HG03095 (cell line): Measurements from ENCODE around the gene MAT2B.
A peak's percentile ranks its signal among the peaks of the same experiment; 100 is the strongest.

ENCODE experiments used
- ATAC-seq: cut with Tn5 transposase; IDR thresholded peaks from one replicate; pipeline ENCODE4 v1.9.1; 2021; ENCODE audit warnings: moderate library complexity; ENCODE audit not compliant: unreplicated experiment

MAT2B gene

DNA sequence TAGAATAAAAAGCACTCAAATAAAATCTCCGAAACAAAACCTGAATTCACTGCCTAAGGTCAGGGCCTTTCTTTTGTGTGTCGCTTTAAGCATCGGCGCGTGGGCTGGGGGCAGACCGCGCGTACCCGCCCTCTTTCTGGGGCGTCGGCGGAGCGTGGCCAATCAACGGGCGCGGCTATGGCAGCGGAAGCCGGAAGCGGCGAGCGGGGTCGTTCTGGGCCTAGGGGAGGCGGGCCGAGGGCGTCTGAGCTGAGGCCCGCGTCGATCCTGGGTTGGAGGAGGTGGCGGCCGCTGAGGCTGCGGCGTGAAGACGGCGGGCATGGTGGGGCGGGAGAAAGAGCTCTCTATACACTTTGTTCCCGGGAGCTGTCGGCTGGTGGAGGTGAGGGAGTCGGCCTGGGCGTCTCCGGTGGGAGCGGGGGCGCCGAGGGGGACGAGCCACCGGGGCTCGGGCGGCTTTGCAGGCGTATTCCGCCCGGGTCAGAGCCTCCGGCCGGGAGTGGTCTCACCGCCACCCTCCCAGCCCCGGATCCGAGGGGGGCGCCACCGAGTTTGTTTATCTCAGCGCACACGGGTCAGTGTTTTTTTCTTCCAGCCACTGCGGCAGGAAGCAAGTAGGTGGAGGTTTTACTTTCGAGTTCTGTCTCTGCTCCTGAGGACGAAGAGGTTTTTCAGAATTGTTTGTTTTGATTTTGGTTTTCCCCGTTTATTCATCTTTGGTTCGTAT is at the start of gene MAT2B:
MAT2B (plus strand) TSS at position 252 of the 727 bp plus-strand sequence; CDS start at position 320, 68 bp downstream.
- peak; percentile 84 for ATAC-seq

GRCh38 chr5:163456029-163456589 is 49.3 kb upstream of the MAT2B start:
- ATAC-seq: no peak

DNA sequence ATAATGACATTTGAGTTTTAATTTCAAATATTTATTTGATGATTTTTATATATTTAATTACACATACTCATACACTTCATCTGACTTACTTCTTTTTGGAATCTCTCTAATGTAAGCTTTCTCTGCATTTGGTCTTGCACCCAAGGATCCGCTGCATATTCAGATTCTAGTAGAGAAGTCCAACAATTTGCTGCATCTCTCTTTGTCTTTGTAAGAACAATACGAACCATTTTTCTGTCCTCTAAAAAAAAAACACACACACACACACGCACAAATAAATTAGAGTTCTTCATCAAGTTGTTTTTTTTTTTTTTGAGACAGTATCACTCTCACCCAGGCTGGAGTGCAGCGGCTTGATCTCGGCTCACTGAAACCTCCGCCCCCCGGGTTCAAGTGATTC is 48.6 kb upstream of the MAT2B start:
- ATAC-seq: no peak

GRCh38 chr5:163458778-163459385 is 46.5 kb upstream of the MAT2B start:
- ATAC-seq: no peak

- ATAC-seq: peak; percentile 2
Observed at GRCh38 chr5:163459462-163459818, 46.0 kb upstream of the MAT2B start.

- peak; percentile 82 for ATAC-seq
Observed at GRCh38 chr5:163459819-163460561, 45.4 kb upstream of the MAT2B start, which contains the start of gene NUDCD2. Gene NUDCD2 (minus strand): TSS chr5:163460102. CDS start chr5:163460050, 52 bp downstream.

GRCh38 chr5:163460562-163461171 is 44.8 kb upstream of the MAT2B start, which contains the start of gene HMMR:
Gene HMMR (plus strand): TSS chr5:163460632. CDS start chr5:163460693, 61 bp downstream.
- ATAC-seq: no peak

DNA sequence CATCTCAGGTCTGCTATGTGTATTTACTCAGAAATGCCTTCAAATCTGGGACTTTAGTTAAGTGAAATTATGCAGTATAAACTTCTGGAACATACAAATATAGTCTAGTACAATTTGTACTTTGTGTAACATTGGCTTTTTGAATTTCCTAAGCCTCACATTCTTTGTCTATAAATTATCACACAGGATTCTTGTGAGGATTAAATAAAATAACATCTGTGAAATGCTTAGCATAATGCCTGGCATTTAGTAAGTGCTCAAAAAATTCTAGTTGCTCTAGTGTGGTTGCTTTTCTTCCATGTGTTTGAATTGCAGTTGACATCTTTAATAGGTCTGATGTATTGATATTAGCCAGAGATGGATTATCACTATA is 42.4 kb upstream of the MAT2B start:
- no peak for ATAC-seq

DNA sequence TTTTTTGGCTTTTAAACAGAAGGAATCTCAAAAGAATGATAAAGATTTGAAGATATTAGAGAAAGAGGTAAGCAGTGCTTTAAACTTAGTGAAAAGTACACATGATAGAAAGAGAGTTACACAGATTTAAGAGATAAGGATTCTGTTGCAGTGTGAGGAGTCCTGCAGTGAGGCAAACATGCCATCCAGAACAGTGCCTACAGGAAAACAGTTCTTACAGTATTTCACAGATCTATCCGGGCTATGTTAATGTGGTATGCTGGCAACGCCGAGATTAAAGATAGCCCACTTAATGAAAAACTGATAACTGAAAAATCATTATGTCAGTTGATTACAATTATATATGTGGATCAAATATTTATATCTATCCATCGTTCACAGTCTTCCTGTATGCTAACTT is 37.7 kb upstream of the MAT2B start:
- no peak for ATAC-seq

- ATAC-seq: no peak
Observed at GRCh38 chr5:163473635-163474243, 31.7 kb upstream of the MAT2B start.

GRCh38 chr5:163475411-163475810 is 30.0 kb upstream of the MAT2B start:
- ATAC-seq: no peak

DNA sequence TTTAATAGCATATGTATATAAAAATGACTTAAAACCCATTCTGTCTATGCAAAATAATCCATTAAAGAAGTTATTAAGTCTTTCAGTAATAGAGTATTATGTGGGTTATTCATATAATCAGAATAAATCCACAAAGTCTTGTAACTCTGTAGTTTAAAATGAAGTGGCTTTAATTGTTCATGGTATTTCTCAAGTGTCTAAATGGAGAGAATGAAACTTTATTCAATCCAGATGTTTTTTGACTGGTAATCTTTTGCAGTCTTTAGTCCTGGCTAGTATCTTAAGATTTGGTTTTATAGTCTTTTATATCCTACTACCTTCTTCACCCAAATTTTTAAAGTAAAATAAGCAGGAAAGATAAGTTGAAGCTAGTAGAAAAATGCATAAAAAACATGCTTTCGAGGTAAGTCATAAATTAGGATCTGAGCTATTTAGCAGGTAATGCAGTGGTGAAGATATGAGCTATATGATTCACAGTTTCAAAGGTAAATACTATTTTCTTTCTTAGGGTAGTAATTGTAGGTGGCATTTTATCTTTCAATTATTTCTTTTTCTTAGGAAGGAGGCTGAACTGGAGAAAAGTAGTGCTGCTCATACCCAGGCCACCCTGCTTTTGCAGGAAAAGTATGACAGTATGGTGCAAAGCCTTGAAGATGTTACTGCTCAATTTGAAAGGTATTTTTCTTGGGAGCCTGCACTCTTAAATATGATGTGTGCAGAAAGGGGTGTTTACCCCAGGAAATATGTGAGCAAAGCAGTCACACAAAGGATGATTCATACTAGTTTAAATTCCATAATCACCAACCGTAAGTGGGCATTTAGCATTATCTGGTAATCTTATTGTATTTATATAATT is 27.1 kb upstream of the MAT2B start:
- ATAC-seq: no peak

DNA sequence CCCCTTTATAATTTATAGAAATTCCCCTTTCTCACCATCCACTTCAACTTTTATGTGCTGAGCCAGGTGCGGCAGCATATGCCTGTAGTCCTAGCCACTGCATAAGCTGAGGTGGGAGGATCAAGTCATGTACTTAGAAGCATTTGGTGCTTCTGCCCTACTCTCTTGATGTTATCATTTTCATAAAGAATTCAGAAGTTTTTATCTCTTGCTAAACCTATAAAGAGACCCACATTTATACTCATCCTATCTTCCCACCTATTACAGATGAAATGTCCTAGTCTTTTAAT is 26.5 kb upstream of the MAT2B start:
- ATAC-seq: no peak

DNA sequence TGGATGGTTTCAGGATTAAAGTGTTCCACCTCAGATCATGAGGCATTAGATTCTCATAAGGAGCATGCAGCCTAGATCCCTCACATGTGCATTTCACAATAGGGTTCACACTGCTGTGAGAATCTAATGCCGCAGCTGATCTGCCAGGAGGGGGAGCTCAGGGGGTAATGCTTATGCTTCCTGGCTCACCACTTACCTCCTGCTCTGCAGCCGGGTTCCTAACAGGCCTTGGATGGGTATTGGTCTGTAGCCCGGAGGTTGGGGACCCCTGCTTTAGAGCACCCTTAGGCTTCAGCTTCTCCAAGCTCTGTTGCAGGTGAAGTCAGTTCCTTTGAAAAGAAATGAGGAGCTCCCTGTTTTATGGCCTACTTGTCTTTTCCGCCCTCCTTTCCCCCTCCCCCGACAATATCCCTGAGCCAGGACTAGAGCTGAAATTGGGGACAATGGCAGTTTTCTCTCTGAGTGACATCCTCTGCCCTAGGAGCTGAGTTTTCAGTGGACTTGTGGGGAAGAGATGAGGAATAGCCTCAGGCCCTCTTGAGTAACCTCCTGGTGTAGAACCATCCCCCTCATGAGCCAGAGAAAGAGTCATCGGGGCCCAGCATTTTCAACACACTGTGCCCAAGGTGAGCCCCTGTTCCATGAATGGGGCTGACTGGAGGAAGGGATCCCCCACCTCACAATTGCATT is 16.2 kb upstream of the MAT2B start:
- ATAC-seq: no peak

DNA sequence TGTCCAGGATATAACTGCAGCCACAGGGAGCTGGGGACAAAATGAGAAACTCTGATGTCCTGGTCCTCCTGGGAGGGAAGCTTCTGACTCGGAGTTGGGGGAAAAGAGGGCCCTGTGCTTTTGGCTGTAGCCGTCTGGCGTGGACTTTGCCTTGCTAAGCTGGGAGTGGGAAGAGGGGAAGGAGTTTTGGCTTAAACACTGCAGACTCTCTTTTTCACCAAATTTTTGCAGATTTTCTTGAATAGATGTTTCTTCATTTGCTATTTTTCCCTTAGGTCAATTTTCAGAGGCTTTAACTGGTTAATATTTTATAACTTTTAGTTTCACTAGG is 15.7 kb upstream of the MAT2B start:
- no peak for ATAC-seq

GRCh38 chr5:163496286-163496685 is 9.1 kb upstream of the MAT2B start:
- no peak for ATAC-seq

DNA sequence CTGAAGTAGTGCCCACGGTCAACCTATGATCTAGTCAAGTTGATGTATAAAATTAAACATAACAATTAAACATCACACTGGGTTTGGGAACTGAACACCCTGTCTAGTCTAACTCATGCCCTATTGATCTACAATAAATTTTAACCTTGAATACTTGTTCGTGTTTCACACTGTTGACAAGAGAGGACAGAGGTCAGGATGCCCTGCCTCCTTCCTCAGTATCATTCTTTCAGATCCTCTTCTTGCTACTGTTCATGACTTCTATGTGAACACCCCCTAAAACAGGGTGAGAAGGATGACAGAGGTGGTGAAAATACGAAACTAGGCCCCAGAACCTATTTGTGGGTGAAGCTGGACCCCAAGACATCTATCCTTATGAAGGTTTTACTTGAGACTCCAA is 8.1 kb upstream of the MAT2B start:
- ATAC-seq: peak; percentile 47

- no peak for ATAC-seq
Observed at GRCh38 chr5:163498886-163499285, 6.5 kb upstream of the MAT2B start.

- ATAC-seq: no peak
Observed at GRCh38 chr5:163502521-163502920, 2.9 kb upstream of the MAT2B start.
